ENCODE data around the gene TNFSF8. TPM values are rescaled to one million over a fixed set of nuclear protein-coding genes. Genes with fewer than 3 reads are reported as not detected.

The TNFSF8 gene
- total RNA-seq, 1 experiment from 2014 or later = not detected

GRCh38 chr9:114893221-114894010 lies 37.0 kb downstream of the TNFSF8 start:
- DNase-seq (ENCODE audit: low spot score) (no peak), ATAC-seq (no peak)
- Mint-ChIP-seq H3K27ac (no peak overlapping the region), H3K9me3 (peaks cover 9% of the 10 kb centered on the region), H3K4me1 (peaks cover 24% of the 10 kb centered on the region), H3K27me3 (ENCODE audit: low read depth) (no peaks in the 10 kb centered on the region; the same call in 1 of the 2 replicates), H3K36me3 (no peaks in the 10 kb centered on the region), H3K4me3 (no peak overlapping the region)
- ChIA-PET POLR2A (no interaction called here), CTCF (no interaction called here)
- TF ChIP-seq CREB1 (CRISPR knock-in tag; IDR thresholded peaks at IDR 0.05) (no peak), OVOL2 (CRISPR knock-in tag; IDR thresholded peaks at IDR 0.05; ENCODE audit: borderline replicate concordance) (no peak), ZNF512 (CRISPR knock-in tag; IDR thresholded peaks at IDR 0.05; ENCODE audit: borderline replicate concordance) (no peak), USF2 (CRISPR knock-in tag; IDR thresholded peaks at IDR 0.05) (no peak), ZMAT4 (CRISPR knock-in tag; IDR thresholded peaks at IDR 0.05) (no peak), NR3C1 (CRISPR knock-in tag; conservative IDR thresholded peaks at IDR 0.05; ENCODE audit: low read depth) (no peak), GABPB1 (CRISPR knock-in tag; IDR thresholded peaks at IDR 0.05) (no peak), PREB (CRISPR knock-in tag; IDR thresholded peaks at IDR 0.05; ENCODE audit: borderline replicate concordance) (no peak), SP1 (CRISPR knock-in tag; conservative IDR thresholded peaks at IDR 0.05) (no peak), TP53 (CRISPR knock-in tag; IDR thresholded peaks at IDR 0.05) (no peak), PRRX2 (CRISPR knock-in tag; IDR thresholded peaks at IDR 0.05) (no peak), IRF1 (CRISPR knock-in tag; IDR thresholded peaks at IDR 0.05) (no peak), ZNF423 (CRISPR knock-in tag; IDR thresholded peaks at IDR 0.05) (no peak), HMGA2 (CRISPR knock-in tag; IDR thresholded peaks at IDR 0.05) (no peak), ZNF671 (CRISPR knock-in tag; IDR thresholded peaks at IDR 0.05) (no peak), IRF2 (CRISPR knock-in tag; IDR thresholded peaks at IDR 0.05; ENCODE audit: borderline replicate concordance, low read depth) (no peak)

- Mint-ChIP-seq H3K27ac (no peak overlapping the region), H3K27me3 (ENCODE audit: low read depth) (no peaks in the 10 kb centered on the region), H3K4me3 (no peak overlapping the region), H3K9me3 (peaks cover 13% of the 10 kb centered on the region), H3K36me3 (no peaks in the 10 kb centered on the region; the same call in 1 of the 2 replicates), H3K4me1 (peaks cover 21% of the 10 kb centered on the region)
- no peak for ATAC-seq
- ChIA-PET POLR2A (no interaction called here), CTCF (interaction anchor here (3.0 kb wide), 1 partner anchor 17 kb away, joined by 9 read pairs; no protein-coding TSS in a partner anchor)
- no peak for DNase-seq (ENCODE audit: low spot score)
- no peak for TF ChIP-seq FOXP1 (CRISPR knock-in tag; IDR thresholded peaks at IDR 0.05; ENCODE audit: borderline replicate concordance)
- TF ChIP-seq OVOL2 (CRISPR knock-in tag; IDR thresholded peaks at IDR 0.05; ENCODE audit: borderline replicate concordance) = no peak
- no peak for TF ChIP-seq ZNF396 (CRISPR knock-in tag; IDR thresholded peaks at IDR 0.05; ENCODE audit: borderline replicate concordance)
- no peak for TF ChIP-seq ZNF263 (CRISPR knock-in tag; IDR thresholded peaks at IDR 0.05; ENCODE audit: low read depth)
- TF ChIP-seq MLX (CRISPR knock-in tag; IDR thresholded peaks at IDR 0.05) = no peak
- TF ChIP-seq NFYB (CRISPR knock-in tag; conservative IDR thresholded peaks at IDR 0.05; ENCODE audit: low read depth) = no peak
- no peak for TF ChIP-seq RELA (CRISPR knock-in tag; IDR thresholded peaks at IDR 0.05; ENCODE audit: borderline replicate concordance)
- no peak for TF ChIP-seq HMGXB4 (CRISPR knock-in tag; IDR thresholded peaks at IDR 0.05)
- TF ChIP-seq E2F1 (CRISPR knock-in tag; IDR thresholded peaks at IDR 0.05) = no peak
- TF ChIP-seq RORB (CRISPR knock-in tag; IDR thresholded peaks at IDR 0.05) = no peak
- no peak for TF ChIP-seq SMAD4 (CRISPR knock-in tag; IDR thresholded peaks at IDR 0.05)
- no peak for TF ChIP-seq PREB (CRISPR knock-in tag; IDR thresholded peaks at IDR 0.05; ENCODE audit: borderline replicate concordance)
These were observed 40.6 kb downstream of the TNFSF8 start for GRCh38 chr9:114889802-114890224.

All from WTC11 (cell line).